HG02588 (cell line): ENCODE measurements around the gene RPS2.
"Not testable (repeated sequence)": the region's sequence is repeated elsewhere in the genome, so short reads cannot be mapped to it uniquely, and the experiment has no call there.

Experiments used
- ATAC-seq: cut with Tn5 transposase; IDR thresholded peaks from one replicate; pipeline ENCODE4 v1.9.1; 2021; ENCODE audit warnings: mild to moderate bottlenecking, moderate library complexity; ENCODE audit not compliant: unreplicated experiment

The RPS2 gene

DNA sequence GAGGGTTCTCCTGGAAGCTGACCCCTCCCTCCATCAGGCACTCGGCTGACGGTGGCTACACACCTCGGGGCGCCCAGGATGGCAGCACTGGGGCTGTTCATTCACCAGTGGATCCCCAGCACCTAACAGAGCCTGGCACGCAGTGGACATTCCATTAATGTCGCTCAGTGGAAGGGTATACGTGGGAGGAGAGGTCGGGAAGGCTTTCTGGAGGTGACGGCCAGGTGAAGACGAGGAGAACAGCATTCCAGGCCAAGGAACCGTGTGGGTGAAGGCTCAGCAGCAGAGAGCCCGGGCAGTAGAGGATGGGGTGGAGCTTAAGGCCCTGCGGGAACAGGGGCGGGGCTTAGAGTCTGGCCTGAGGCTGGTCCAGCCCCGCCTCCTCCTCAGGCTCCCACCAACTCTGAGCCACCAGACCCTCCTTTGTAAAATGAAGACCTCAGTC is 43.9 kb downstream of the RPS2 start:
- no peak for ATAC-seq

DNA sequence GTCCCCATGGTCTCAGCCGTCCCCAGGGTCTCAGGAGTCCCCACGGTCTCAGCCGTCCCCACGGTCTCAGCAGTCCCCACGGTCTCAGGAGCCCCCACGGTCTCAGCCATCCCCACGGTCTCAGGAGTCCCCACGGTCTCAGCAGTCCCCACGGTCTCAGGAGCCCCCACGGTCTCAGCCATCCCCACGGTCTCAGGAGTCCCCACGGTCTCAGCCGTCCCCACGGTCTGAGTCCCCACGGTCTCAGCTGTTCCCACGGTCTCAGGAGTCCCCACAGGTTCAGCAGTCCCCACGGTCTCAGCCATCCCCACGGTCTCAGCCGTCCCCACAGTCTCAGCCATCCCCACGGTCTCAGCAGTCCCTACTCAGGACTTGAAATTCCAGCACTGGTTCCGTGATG is 44.5 kb downstream of the RPS2 start:
- ATAC-seq, result not testable (repeated sequence)

DNA sequence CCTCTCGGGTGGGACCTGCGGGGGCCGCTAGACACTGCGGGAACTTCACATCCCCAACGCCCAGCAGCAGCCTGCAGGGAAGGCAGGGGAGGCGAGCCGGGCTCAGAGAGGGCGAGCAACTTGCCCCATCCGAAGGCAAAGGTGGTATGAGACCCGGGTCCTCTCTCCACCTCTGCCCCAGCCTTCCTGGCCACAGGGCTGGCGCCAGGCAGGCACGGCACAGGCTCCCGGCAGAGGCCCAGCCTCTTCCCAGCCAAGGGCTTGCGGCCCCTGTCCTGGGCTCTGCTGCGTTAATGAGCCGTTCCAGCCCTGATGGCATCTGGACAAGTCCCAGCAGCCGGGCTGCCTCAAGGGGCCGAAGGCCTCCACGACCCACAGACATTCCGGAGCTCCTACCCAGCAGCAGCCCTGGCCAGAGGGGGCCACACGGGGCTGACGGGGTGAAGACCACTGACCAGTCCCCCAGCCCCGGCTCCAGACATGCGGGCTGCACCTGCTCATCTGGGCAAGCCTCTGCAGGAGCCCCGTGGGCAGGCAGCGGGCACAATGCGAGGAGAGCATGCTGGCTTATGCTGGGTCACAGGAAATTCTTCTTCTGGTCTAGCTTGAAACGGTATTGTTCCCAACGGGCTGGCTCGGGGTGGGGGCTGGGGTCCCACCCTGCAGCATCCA is 45.2 kb downstream of the RPS2 start:
- no peak for ATAC-seq

DNA sequence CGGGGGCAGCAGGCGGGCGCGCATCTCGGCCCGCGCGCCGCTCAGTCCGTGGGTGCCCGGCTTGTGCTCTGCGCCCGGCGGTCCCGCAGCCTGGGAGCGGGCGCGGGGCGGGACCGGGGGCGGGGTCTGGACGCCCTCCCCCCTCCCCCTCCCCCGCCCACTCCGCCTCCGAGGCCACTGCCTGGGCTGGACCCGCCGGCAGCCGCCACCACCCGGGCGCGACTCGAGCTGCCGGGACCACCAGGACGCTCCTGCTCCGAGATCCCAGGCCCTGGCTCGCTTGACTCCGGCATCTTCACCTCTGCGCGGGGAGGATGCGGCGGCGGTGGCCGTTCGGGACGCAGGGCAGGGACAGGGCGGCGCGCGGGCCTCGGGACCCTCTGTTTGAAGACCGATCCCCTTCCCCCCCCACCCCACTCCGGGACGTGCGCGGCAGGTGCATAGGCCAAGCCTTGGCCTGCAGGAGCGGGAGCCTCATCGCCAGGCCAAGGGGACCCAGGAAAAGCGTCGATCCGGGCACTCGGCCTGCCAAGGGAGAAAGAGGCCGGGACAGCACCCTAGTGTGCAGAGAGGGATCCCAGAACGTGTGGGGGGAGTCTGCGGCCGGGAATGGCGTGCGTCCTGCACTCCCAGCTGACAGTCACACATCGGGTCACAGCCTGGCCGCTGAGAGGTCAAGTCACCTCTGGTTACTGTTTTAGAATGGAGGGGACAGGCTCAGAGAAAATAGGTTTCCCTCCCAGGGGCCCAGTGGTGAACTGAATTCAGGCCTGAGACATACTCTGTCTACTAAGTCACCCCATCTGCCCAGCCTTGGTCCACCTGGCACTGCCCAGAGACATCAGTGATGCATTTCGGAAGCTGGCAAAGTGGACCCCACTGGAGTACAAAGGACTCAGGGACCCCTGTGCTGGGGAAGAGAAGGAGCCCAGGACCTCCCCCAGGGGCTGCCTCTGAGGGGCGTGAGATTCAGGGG is 46.0 kb downstream of the RPS2 start, which contains the start of gene HS3ST6:
Gene HS3ST6 (minus strand): TSS at position 65 of the 976 bp plus-strand sequence. CDS start 92 bp downstream, outside the sequence.
- no peak for ATAC-seq

DNA sequence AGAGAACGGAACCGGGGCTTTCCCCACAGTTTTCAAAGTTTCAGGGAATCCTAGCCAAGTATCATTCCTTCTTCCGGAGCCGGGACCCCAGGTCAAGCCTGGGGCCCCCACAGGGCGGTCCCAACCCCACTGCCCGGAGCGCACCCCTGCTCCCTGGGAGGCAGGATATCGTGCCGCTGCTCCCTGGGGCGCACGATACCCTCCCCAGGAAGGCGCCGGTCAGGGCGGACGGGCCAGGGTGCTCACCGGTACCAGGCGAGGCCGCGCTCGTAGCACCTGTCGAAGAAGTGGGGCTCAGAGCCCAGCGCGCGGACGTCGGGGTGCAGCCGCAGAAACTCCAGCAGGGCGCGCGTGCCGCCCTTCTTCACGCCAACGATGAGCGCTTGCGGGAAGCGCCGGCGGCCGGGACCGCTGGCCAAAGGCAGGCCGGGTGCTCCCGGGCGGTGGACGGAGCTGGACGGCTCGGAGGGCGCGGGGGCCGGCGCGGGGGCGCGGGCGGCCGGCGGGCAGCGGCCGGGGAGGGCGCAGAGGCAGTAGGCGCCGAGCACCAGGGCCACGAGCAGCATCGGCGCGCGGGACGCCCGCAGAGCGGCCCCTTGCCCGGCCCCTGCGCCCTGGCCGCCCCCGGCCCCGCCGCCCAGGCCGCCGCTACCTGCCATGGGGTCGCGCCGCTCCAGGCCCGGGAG is 46.8 kb downstream of the RPS2 start:
- no peak for ATAC-seq

DNA sequence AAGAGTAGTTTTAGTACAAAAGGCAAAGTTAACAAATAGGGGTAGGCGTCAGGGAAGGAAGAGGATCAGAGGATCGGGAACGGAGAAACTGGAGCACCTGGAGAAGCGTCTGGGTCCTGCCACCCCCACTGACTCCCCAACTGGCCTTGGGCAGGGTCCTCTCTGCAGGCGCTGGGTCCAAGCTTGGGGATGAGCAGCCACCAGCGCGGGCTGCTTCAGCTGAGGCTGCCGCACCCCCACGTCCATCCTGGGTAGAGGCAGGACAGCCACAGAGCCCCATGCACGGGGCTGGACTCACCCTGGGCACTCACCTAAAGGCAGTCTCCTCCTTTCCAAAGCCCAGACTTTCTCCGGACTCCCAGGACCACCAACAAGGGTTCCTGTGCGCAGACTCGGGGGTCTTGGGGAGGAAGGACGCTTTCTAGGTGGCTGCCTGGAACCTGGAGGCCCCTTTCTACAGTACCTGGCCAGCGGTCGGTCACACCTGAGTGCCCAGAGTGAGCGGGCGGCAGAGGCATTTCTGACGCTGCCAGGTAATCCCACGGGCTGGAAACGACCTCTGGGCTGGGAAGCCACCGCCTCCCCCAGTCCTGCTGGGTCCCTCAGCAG is 47.5 kb downstream of the RPS2 start:
- no peak for ATAC-seq

DNA sequence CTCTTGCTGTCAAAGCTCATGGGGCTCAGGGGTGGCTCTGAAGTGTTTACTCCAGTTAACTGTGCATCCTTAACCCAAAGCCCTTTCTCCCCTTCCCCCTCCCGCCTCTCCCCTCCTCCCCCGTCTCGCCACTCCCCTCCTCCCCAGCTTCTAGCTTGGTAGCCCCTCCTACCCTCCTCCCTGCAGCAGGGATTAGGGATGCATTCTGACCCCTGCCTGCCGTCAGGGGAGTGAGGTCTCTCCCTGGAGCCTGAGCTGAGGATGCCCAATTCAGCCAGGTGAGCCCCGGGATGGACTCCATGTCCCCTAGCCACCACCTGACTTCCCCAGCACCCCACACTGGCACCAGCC is 48.0 kb downstream of the RPS2 start:
- no peak for ATAC-seq

DNA sequence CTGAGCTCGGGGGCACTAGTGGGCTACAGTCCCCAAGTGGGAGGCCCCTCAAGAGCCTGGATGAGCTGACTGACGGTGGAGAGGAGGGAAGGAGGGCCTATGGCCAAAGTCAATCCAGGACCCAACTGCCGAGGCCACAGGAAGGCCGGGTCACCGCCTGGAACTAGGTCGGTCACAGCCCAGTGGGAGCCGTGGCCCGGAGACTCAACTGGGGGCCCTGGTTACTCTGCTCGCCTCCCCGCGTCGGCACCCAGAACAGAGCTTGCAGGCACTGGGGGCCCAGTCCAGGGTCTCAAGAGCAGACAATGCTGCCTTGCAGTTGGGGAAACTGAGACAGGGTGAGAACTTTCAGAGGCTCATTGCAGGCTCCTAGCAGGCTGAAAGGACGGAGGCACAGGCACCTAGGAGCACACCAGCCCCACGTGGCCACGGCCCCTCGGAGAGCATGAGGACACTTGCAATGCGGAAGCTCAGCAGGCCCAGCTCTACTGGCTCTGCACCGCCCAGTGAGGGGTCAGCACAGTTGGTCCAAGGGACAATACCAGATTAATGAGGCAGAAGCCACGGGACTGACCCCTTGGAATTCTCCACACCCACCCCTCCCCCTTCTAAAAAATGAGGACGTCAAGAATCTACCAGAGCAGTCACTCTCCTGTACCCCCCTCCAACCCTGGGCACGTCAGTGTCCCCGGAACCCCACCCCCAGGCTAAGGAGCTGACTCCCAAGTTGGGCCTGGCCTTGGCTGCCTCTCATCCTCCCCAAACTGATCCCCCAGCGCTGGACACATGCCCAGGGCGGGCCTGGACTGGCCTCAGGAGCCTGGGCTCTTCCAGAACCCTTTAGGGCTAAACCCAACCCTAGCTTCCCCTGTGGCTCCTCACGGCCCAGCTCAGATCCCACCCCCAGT is 48.6 kb downstream of the RPS2 start:
- no peak for ATAC-seq

DNA sequence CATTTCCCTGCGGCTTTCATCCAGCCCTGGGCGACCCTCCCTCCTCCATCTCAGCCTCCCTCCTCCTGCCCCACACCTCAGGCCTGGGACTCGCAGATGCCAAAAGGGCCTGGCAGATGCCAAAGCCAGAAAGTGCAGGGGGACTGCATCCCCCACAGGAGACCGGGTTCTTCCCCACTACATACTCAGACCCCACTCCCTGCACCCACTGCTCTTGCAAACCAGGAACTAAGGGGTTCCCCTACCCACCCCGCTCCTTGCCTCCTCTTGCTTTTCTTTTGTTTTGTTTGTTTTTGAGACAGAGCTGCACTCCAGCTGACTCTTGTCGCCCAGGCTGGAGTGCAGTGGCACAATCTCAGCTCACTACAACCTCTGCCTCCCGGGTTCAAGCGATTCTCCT is 49.6 kb downstream of the RPS2 start:
- no peak for ATAC-seq

DNA sequence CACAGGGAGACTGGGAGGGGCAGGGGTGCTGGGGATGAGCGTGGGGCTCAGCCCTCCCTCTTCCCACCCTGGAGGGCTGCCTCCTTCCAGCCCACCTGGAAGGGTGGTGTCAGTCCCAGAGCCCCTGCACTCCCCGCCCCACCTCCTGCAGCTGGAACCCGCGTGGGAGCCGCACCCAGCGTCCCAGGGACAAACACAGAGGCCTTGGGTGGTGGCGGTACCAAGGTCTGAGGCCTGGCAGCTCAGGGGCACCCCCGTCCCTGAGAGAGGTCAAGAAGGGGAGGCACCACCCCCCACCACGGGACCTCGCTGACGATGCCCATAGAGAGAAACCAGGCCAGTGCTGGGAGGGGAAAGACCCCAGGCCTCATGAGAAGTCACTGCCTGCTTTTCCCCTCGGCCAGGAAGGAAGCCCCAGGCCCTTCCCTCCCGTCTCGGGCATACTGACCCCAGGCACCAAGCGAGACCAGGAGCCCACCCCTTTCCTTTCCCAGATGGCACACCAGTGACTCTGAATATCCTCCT is 50.5 kb downstream of the RPS2 start:
- ATAC-seq, result no peak

DNA sequence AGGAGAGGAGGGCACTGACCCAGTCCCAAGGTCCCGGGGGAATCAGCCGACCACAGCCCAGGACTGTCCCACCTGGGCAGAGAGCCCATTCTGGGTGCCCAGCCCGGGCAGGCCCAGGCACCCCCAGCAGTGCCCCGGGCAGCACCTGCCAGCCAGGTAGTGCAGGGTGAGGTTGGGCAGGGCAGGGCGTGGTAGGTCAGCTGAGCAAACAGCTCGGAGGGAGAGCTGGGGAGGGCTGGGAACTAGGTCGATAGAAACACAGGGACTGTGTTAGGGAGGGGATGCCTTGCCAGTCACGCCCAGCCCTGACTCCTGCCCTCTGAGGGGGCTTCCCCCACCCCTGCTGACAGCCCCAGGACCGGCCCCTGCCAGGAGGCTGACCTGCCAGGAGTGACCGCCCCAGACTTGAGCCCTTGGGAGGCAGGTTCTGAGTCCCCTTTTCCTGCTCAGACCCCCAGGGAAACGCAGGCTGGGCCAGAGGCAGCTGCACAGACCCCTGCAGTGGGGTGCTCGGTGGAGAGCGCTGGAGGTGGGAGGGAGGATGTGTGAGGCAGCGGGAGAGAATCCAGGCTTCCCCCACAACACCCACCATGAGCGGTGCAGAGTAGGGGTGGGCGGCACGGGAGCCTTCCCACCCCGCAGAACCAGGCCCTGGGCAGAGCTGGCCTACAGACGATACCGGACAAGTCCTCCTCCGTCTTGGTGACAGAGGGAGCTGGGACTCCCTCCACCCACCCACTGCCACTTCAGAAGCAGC is 51.1 kb downstream of the RPS2 start:
- ATAC-seq, result no peak

DNA sequence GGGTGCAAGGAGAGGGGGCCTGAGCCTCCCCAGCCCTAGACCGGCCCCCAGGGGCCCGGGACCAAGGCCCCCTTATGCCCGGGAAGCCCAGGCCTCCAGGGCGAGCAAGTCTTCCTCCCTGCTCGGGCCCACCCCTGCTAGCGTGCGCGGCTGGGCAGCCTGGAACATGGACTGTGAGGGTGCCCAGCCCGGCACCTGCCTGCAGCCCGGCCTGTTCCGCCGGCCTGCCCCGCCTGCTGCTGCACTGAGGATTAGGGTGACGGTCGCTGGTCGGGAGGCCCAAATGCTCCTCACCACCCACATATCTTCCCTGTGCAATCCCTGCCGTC is 52.4 kb downstream of the RPS2 start:
- no peak for ATAC-seq
